ENCODE data around the gene HK2.
"Not testable (repeated sequence)": the region's sequence is repeated elsewhere in the genome, so short reads cannot be mapped to it uniquely, and the experiment has no call there.

HK2 gene

GRCh38 chr2:74835831-74836674 is 2.1 kb downstream of the HK2 start:
- DNase-seq = no peak

GRCh38 chr2:74836675-74837401 is 2.9 kb downstream of the HK2 start:
- no peak for DNase-seq

GRCh38 chr2:74841641-74842040 is 7.7 kb downstream of the HK2 start:
- DNase-seq = no peak

GRCh38 chr2:74843433-74843832 is 9.5 kb downstream of the HK2 start:
- DNase-seq = no peak

GRCh38 chr2:74843899-74844298 is 10.0 kb downstream of the HK2 start:
- no peak for DNase-seq

GRCh38 chr2:74844752-74845151 is 10.8 kb downstream of the HK2 start:
- DNase-seq = no peak

- DNase-seq = no peak
Observed at GRCh38 chr2:74845217-74845751, 11.4 kb downstream of the HK2 start.

GRCh38 chr2:74845991-74846390 is 12.1 kb downstream of the HK2 start:
- no peak for DNase-seq

GRCh38 chr2:74846481-74846880 is 12.6 kb downstream of the HK2 start:
- DNase-seq = no peak

GRCh38 chr2:74847070-74847858 is 13.3 kb downstream of the HK2 start:
- DNase-seq = no peak

- peak; percentile 29 for DNase-seq
Observed at GRCh38 chr2:74849228-74849892, 15.4 kb downstream of the HK2 start.

GRCh38 chr2:74850496-74851190 is 16.7 kb downstream of the HK2 start:
- DNase-seq = no peak

GRCh38 chr2:74851191-74851566 is 17.3 kb downstream of the HK2 start:
- DNase-seq = no peak

GRCh38 chr2:74853360-74853759 is 19.4 kb downstream of the HK2 start:
- DNase-seq = not testable (repeated sequence)

GRCh38 chr2:74854401-74854800 is 20.5 kb downstream of the HK2 start:
- DNase-seq = no peak

- not testable (repeated sequence) for DNase-seq
Observed at GRCh38 chr2:74855114-74855707, 21.3 kb downstream of the HK2 start.

GRCh38 chr2:74856004-74856578 is 22.2 kb downstream of the HK2 start:
- no peak for DNase-seq

- no peak for DNase-seq
Observed at GRCh38 chr2:74856599-74856998, 22.7 kb downstream of the HK2 start.

- DNase-seq = no peak
Observed at GRCh38 chr2:74857215-74857614, 23.3 kb downstream of the HK2 start.

GRCh38 chr2:74857725-74858124 is 23.8 kb downstream of the HK2 start:
- DNase-seq = no peak

GRCh38 chr2:74858281-74858680 is 24.4 kb downstream of the HK2 start:
- no peak for DNase-seq

Data from activated CD8-positive, alpha-beta memory T cell treated with anti-CD3 and anti-CD28 coated beads, Interleukin-2, amount 50 U/mL, for 4 hours (primary cell).